ENCODE measurements around the gene SYNDIG1.

Gene SYNDIG1

DNA sequence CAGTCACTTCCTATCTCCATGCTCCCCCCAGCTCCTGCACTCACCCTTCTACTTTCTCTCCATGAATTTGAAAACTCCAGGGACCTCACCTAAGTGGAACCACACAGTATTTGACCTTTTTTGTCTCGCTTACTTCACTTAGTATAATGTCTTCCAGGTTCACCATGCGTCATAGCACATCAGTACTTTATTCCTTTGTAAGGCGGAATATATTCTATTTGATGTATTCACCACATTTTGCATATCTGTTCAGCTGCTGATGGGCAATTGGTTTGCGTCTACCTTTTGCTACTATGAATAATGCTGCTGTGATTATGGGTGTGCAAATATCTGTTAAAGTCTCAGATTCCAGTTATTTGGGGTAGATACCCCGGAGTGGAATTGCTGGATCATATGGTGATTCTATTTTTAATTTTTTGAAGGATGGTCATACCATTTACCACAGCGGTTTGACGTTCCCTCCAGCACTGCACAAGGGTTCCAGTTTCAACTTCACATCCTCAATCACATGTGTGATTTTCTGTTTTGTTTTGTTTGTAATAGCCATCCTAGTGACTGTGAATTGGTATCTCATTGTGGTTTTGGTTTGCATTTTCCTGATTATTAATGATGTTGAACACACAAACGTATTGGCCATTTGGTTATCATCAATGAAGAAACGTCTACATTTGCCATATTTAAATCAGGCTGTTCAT lies 20.3 kb upstream of the SYNDIG1 start:
- DNase-seq, result no peak

DNA sequence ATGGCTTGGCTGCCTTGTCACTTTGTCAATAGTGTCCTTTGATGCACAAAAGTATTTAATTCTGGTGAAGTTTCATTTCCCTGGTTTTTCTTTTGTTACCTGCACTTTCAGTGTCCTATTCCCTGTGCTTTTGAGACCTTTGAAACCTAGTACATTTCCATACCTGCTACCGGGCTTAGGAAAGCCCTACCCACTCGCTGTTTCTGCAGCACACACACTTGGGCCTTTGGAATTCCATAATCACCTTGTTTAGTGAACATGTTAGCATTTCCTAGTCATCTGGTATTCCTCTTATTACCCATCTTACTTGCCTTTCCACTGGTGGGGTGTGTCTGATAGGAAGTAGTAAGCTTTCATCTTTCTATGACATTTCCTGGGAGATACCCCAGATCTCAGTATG lies 19.3 kb upstream of the SYNDIG1 start:
- no peak for DNase-seq

DNA sequence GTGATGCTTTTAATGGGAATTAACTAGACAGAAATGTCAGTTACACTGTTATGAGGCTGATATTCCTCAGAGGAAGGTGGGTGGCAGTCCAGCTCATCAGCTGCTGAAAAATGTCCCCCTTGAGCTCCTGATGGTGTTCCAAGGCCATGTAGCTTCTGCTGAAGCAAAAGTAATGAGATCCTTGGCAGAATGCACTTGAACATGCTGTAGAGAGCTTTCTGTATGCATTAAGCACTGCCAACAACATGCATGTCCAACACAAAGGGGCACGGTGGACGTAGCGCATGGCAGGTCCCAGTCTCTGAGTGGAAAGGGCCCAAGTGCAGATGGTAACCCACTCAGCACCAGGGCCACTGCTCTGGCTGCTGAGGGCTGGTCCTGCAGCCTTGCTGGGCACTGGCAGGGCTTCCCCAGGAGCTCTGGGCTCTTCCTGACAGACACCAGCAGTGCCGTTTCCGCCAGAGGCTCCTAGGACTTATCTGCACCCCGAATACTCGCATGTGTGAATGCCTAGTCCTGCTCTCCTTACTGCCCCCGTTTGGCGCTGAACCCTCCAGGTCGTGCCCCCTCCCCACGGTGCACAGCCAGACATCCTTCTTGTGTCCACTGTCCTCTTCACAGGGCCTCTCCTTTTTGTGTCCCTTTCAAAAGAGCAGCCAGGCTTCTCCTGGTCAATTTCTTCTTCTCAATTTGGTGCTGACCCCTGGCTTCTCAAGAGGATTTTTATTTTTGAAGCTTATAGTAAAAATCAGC lies 18.6 kb upstream of the SYNDIG1 start:
- no peak for DNase-seq

DNA sequence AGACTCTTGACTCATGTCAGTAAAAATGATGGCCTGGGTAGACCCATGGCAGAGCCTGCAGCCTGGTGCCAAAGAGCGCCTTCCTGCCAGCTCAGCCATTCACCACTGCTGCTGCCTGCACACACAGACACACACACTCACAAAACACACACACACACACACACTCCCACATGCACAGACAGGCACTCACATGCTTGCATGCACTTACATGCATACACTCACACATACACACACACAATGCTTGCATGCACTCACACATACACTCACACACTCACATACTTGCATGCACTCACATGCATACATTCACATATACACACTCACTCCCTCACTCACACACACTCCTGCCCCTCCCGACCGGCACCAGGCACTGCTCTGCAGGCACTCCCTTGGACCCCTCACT lies 18.0 kb upstream of the SYNDIG1 start:
- no peak for DNase-seq

DNA sequence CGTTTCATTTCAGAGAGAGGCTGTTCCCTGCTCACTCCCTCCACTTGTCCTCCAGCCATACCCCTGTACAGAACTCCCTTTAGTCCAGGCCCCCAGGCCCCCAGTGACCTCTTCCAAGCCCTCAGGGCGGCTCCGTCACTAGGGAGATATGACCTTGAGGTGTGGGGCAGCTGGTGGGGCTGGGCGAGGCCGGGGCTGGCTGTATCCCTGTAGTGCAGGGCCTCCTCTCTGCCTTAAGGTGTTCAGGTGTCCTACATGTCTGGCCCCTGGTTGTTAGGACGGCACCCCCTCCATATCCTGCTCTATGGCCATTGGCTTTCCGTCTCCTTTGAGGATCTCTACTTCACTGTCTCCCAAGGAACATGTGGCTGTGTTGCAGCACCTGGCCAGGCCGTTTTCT lies 17.4 kb upstream of the SYNDIG1 start:
- no peak for DNase-seq

DNA sequence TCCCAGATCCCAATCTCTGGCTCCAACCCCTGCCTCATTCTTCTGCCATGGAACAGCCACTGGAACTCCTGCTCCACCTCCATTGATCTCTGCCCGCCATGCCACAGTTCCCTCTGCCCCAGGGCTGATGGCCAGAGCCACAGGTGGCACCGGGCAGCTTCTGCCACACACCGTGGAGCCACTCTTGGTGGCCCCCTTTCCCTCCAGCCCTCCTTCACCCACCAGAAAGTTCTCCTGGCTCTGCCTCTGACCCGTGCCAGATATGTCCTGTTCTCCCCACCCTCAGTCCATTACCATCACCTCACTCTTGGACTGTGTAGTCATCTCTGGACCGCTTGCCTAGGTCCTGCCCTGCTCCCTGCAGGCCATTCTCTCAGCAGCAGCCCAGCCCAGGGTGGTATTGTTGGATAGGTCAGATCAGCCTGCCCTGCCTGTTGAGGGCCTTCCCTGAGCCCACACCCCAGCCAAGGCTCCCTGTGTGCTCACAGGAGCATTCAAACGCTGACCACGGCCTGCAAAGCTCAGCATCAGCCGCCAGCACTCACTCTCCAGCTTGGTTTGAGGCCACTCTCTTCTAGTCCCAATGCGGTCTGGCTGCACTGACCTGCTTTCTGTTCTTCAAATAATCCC lies 16.8 kb upstream of the SYNDIG1 start:
- no peak for DNase-seq

DNA sequence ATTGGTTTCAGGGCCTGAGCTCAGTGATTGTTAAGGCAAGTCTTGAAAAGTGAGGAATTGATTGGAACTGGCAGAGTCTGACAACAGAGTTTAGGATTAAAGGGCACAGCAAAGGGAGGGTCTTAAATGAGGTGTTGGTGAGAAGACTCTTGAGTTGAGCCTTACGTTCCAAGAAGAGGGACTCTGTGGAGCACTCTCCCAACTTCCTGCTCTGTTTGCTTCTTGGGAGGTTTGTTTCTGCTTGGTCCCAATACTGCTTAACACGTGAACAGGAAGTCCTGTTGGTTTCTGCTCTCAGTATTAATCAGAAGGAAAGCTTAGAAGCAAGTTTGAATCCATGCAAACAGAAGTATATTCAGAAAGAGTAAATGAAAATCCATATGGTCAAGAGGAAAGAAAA lies 15.6 kb upstream of the SYNDIG1 start:
- no peak for DNase-seq

DNA sequence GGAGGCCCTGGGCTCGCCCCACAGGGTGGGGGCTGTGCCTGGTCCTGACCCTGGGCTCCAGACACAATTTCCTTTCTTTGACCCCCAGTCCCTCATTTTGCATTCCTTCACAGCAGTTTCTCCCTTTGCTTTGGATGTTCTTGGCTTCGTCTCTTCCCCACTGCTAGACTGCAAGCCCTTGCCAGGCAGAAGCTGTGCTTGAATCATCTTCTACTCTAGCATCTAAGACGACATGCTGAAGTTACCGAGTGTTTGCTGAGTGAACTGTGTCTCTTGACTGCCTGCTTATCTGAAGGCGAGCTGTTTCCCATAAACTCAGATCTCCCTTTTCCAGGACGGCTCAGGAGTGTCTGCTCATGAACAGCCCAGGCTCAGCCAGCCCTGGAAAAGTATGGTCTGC lies 14.3 kb upstream of the SYNDIG1 start:
- no peak for DNase-seq

DNA sequence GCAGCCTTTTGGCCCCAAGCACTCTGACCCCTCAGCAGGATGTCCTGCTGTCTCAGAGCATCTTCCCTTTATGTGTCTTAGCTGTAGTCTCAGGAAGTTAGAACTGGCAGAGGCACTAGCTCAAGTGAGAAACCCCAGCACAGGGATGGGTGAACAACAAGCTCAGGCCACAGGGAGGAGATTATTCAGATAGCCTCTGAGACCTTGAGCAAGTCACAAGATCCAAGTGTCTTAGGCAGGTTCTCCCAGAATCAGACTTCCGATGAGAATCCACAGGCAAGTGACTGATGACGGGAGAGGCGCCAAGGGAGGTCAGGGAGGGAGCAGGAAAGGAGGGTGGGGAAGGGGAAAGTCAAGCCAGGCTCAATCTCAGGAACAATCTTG lies 13.0 kb upstream of the SYNDIG1 start:
- no peak for DNase-seq

DNA sequence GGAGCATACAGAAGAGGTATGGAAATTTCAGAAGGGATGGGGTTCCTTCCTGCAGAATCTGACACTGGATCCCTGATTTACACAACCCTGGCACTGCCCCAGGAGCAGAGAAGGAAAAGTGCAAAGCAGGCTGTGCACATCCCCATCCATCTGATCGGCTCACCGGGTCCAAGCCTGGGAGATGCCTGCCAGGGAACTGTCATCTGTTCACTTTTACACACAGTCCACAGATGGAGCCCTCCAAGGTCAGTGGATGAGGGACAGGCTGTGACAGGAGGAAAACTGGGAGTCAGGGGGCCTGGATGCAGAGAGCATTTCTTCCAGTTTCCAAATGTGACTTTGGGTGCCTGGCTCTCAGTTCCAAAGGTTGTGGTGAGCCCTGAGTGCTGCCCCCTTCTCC lies 11.0 kb upstream of the SYNDIG1 start:
- DNase-seq, result no peak

DNA sequence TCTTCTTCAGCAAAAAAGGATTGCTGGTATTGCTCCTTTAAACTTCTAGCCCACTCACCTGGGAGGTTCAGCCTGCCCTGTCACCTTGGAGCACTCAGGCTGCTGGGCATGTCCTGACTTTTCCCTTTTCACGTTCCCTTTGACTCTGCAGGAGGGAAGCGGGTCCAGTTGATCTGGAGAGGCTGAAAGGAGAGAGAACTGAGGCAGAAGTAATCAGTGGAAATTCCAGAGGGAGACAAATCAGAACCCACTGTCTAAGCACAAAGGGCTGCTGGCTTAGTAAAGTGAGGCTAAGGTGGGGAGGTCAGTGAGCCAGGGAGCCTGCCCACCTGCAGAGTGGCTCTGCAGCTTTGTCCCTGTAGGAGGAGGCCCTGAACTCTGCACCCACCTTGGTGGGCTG lies 9.7 kb upstream of the SYNDIG1 start:
- no peak for DNase-seq

DNA sequence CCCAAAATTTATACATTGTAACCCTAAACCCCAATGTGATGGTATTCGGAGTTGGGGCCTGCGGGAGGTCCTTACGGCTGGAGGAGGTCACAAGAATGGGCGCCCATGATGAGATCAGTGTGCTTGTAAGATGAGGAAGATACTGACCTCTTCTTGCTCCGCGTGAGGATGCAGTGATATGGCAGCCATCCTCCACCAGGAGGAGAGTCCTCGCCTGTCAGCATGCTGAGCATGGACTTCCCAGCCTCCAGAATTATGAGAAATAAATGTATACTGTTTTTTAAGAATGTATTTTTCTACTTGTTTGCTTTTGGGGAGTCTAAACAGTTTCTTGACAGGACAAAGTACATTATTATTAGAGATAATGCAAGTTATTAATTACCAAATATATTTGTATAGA lies 8.7 kb upstream of the SYNDIG1 start:
- no peak for DNase-seq

DNA sequence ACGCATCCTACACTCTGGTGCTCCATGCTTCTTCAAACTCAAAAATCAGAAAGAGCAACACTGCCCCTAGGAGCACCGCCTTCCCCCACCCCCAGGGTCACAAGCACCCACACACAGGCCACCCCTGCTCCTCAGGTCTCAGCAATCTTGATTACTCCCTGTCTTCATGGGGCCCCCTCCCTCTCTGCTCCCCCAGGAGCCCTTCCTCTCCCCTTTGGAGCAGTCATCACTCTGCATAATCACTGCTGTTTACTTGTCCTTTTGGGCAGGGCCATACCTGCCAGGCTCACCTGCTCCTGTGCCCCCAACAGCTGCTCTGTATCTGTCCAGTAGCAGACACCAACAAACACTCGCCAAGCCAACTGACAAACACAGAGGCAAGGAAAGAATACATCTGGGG lies 7.6 kb upstream of the SYNDIG1 start:
- no peak for DNase-seq

DNA sequence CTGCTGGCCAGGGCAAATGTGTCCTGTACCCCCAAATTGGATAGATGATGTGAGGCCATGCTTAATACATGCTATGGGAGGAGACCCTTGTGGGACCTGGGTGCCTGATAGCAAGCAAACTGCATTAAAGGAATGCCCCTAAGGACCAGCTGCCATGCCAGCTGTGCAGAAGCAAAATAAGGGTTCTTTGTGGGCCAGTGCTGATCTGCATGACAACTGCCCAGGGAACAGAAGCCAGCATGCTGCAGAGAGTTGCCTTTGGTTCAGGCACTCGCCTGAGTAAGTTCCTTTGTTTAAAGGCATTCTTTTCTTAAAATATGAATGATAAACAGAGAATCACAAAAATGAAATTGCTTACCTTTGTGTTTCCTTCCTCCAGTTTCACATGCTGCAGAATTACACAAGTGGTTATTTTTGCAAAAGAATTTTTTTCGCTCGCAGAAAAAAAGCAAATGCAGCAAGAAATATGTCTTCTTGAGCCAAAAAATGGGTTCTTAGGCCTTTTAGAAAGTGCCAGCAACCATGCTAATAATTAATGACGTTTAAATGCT lies 6.9 kb upstream of the SYNDIG1 start:
- DNase-seq, result no peak

DNA sequence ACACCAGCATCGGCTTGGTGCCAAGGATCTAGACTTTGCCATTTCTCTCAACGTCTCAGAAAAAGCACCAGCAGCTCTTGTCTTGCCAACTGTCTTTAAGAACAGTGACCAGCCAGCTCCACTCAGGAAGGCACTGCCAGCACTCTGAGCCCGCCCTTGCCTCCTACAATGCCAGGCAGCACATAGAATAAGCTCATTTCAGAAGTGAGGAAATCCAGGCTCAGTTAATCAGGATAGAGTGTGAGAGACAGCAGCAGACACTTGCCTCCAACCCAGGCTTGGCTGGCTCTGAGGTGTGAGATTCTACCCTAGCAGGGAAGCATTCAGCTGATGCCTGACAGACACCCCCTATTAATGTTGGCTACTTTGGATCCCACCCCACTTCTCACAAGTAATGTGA lies 4.3 kb upstream of the SYNDIG1 start:
- no peak for DNase-seq

DNA sequence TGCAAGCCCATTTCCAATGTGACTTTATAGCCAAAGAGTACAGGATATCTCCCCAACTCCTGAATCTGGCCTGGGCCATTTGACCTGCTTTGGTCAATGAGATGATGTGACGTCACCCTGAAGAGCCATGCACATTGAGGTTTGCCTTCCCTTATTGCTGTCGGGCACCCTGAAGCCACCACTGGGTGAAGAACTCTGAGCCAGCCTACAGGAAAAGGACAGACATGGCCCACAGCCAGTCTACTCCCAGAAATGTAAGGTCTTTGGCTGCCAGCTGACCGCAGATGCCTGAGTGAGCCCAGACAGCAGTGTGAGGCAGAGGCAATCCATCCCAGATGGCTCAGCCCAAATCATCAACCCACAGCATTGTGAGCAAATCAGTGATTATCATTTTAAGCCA lies 3.7 kb upstream of the SYNDIG1 start:
- DNase-seq, result no peak

DNA sequence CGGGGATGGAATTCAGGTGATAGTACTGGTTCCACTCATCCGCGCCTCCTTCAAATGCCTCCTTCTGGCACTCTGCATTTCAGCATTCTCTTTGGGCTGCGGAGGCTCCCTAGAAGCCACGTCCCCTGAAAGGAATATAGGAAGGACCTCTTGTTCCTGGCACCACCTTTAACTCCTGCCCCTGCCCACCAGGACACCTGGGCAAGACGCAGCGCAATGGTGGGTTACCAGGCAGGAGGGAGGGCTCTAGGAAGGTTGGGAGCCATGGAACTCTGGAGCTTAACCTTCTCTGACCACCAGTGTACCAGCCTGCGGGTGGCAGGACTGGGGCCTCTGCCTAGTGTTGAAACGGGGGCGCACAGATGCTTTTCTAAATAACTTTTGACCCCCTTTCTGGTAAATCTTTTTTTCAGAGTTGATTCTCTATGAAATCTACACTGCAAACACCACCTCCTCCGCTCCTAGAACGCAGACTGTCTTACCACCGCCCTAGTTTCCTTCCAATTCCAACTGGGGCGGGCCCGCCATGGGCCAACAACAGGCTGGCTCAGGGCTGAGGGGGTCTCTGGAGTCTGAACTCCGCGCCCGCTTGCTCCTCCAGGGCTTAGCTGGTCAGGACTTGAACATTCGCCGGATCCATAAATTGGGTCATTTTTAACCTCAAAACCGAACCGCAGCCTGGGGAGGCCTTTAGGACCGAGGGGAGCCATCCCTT lies 871 bp upstream of the SYNDIG1 start:
- no peak for DNase-seq

DNA sequence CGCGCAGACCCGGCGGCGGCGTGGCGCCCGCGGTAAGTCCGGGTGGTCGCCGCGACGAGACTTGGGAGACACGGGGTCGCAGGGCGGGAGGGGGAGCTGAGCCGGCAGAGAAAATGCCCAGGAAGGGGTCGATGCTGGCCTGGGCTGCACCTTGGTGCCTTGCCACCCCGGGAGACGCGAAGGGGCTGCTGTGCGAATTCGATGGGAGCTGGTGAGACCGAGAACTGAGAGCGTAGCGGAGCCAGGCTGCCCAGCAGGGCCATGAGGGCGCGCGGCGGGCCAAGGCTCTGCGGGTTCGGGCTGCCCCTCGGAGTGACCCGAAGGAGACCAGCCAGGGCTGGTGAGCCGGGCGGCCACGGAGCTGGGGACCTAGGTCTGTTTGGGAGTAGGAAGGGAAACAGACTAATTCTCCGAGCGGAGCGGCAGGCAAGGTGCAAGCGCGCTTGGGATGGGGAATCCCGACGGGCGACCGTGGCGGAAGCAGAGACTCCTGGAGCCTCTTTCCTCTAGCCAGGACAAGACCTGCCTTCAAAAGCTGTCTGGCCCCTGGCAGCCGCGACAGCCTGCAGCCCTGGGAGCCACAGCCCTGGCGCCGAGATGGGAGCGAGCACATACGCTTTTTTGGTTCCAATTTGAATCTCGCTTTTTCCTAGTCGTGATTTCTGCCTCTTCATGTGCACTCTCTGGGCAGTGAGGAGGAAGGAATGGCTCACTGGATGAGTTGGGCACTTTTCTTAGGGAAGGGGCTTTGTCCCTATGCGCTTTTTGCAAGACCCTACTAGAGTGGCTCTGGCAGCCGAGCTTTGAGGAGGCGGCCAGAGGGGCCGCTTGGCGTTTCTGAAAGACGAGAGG lies 691 bp downstream of the SYNDIG1 start:
- no peak for DNase-seq

DNA sequence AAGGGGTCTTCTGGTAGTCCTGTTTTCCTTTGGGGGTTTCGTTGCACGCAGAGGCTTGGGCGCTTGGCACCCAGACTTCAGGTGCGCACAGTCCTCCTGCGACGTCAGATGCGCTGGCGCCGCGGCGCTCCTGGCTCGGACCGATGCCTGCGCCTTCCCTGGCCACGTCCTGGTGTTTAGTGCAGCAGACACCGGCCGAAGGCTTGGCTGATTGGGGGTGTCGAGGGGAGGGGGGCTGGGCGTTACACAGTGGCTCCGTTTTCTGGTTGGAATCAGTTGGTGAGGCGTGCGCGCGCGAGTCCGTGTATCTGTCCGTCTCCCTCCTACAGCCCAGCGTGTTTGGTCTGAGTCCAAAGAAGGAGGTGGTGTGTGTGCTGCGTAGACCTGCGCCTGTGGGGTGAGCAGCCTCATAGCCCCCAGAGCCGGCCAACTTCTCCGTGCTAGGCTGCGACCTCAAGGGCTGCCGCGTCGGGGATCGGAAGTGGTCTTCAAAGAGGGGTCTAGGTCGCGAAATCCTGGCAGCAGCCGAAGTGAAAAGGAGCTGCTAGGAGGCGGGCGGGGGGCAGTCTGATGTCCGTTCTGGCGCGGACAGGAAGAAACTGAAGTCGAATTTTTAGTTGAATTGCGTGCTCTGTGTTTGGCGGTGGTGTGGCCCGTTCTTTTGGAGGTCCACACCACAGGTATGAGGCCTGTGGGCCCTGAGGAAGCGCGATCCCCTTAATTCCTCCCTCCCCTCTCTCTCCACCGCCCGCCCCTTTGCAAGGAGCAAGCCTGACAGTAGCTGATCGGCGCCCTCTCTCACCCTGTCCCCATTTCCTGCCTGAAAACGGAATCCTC lies 1.5 kb downstream of the SYNDIG1 start:
- no peak for DNase-seq

DNA sequence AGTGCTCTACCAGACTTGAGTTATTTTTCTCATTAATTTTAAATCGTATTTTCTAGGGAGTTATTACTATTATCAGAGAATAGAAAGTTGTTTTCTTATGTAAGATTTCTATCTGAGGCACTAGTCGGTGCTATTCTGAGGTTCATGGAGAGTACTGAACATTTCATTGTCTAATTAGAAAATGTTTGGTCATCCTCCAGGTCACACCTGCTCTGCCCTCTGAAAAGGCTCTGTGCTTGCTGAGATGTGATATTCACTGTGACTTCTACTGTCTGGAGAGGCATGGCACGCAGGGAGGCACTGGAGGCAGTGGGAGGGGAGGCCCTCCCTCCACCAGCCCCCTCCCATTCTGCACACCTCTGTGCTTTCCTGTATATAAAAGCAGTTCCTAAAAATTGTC lies 3.0 kb downstream of the SYNDIG1 start:
- no peak for DNase-seq

DNA sequence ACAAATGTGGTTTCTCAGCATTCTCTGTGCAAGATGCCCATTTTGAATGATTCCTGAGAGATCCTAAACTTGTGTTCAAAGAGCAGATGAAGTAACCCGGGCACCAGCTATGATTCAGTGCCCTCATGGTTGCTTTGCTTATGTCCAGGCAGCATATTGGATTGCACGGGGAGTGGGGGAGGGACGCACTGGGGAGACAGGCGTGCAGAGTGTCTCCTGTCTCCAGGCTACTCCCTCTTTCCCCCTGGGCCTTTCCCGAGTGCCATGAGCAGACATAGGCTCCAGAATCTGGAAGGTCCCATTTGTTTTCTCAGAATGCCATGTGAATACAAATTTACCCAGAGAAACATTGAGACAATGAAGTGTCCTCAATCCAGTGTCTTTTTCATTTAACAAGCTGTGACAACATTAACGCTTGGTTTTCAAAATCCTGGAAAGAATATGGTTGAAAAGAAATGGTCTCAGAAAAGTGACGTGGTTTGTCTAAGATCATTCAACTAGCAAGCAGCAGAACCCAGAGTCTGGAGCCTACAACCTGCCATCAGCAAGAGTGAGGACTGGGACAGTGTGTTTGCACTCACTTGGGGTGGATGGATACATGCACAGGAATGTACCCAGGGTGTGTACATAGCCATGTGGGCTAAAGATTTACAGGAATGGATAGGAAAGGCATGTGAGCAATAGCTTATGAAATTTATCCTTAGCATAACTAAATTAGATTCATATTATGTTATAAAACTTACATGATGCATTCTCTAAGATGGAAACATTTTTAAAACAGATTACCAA lies 4.2 kb downstream of the SYNDIG1 start:
- DNase-seq, result no peak

Measured in NCI-H146 (cell line).